GM21381 (cell line): ENCODE results near the gene PARD3B.
"Not testable (repeated sequence)": the region's sequence is repeated elsewhere in the genome, so short reads cannot be mapped to it uniquely, and the experiment has no call there.

Source experiments
- ATAC-seq: cut with Tn5 transposase; IDR thresholded peaks from one replicate; pipeline ENCODE4 v1.9.1; 2021; ENCODE audit warnings: mild to moderate bottlenecking, moderate library complexity; ENCODE audit not compliant: unreplicated experiment

Gene PARD3B

GRCh38 chr2:205473791-205474190 lies 928.5 kb downstream of the PARD3B start:
- ATAC-seq: no peak

DNA sequence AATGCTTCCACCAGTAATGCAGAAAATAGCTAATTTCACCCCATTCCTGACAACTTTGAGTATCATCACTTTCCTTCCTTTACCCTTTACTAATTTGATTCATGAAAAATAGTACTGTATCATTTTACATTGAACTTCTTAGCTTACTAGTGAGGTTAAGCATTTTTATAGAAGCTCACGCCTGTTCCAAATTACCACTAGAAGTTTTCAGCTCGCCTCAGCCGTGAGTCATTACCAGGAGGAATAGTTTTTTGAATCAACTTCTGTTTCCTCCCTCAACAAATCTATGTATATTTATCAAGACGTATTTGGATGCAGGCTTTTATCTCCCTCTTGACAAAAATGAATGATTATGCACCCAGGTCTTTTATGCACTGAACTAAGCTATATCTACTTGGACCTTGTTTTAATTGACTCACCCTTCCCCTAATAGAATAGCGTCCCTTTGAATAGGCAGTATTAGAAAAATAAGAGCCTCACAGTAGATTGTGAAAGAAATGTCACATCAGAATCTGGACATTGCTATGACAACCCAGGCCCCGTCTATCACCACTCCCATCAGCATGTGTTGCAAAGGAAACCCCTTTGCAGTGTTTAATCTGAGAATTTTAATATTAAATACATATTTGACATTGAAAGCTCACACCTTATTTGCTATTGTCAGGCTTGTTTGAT lies 929.6 kb downstream of the PARD3B start:
- no peak for ATAC-seq

DNA sequence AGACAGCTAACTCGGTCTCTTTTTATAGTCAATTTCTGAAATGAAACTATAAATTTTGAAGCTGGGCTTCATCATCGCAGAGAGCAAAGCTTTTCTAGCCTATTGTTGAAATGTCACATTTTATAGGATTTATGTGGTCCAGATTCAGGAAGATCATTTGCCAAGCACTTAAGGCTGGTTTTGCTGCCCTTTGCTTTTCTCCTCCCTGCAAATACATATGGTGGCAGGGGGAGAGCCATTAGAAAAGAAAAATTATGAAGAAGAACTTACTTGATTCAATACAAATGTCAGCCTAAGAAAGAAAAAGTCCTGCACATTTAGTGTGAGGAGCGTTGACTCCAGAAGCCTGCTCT lies 930.1 kb downstream of the PARD3B start:
- ATAC-seq: no peak

- ATAC-seq: no peak
These were observed 931.9 kb downstream of the PARD3B start for GRCh38 chr2:205477016-205477705.

GRCh38 chr2:205481861-205482260 lies 936.6 kb downstream of the PARD3B start:
- ATAC-seq: no peak

GRCh38 chr2:205482399-205483081 lies 937.3 kb downstream of the PARD3B start:
- no peak for ATAC-seq

GRCh38 chr2:205483095-205483494 lies 937.8 kb downstream of the PARD3B start:
- no peak for ATAC-seq

- no peak for ATAC-seq
These were observed 938.9 kb downstream of the PARD3B start for GRCh38 chr2:205484215-205484614.

DNA sequence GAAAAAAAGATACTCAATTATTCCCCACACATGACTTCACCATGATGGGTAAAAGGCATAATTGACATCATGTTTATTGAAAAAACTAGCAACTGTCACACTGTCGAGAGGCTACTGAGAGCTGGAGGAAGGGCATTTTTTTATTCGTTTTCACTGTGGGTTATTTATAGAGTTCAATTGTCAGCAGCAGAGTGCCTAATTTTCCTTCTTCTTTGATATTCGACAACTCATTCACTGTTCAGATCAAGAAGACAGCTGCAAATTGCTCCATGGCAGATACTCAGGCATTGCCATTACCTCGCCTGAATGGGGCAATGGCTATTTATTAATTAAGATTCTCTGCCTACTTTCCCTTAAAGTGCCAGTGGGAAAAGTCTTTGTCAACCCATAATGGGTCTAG lies 939.5 kb downstream of the PARD3B start:
- ATAC-seq: no peak

- not testable (repeated sequence) for ATAC-seq
These were observed 948.3 kb downstream of the PARD3B start for GRCh38 chr2:205493528-205493927.

GRCh38 chr2:205494537-205495235 lies 949.4 kb downstream of the PARD3B start:
- ATAC-seq: no peak

GRCh38 chr2:205495819-205496218 lies 950.5 kb downstream of the PARD3B start:
- ATAC-seq: no peak

DNA sequence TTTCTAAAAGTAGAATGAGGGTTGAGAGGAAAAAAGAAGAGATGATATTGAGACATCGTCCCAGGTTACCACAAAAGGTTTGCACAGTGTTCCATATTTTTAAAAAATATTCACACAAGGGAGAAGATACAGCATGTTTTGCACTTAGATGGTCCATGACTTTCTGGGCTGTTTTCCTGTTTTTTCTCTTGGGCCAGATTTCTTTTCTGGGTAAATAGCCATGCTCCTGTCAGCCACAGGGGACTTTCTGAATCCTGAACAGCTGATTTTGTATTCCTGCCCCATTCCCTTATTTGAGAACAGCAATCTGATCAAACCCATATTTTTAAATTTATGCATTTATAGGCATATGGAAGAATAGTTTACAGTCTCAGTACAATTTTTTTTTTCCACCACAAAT lies 951.1 kb downstream of the PARD3B start:
- ATAC-seq: no peak

GRCh38 chr2:205496772-205497171 lies 951.5 kb downstream of the PARD3B start:
- no peak for ATAC-seq

- ATAC-seq: no peak
These were observed 953.7 kb downstream of the PARD3B start for GRCh38 chr2:205499006-205499405.

- no peak for ATAC-seq
These were observed 954.8 kb downstream of the PARD3B start for GRCh38 chr2:205500065-205500464.

- ATAC-seq: no peak
These were observed 955.7 kb downstream of the PARD3B start for GRCh38 chr2:205500951-205501350.

GRCh38 chr2:205501826-205502225 lies 956.6 kb downstream of the PARD3B start:
- no peak for ATAC-seq

DNA sequence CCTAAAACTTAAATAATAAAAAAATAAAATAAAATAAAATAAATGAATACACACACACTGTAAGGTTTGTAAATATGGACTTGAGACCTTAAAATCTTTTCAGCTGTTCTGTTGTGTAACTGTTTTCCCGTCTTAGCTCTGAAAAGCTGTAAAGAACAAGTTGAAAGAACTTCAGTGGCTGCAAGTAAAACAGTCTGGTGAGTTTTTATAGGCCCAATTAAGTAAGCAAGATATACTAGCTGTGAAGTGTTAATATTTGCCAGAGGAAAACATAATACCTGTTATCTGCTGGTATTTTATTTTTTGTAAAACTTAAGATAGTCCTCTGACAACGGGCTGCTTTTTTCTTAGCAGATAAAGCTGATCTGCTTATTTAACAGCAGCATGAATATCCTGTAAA lies 960.1 kb downstream of the PARD3B start:
- no peak for ATAC-seq

GRCh38 chr2:205509655-205510054 lies 964.4 kb downstream of the PARD3B start:
- ATAC-seq: no peak

- ATAC-seq: no peak
These were observed 965.1 kb downstream of the PARD3B start for GRCh38 chr2:205510345-205510744.

- no peak for ATAC-seq
These were observed 965.9 kb downstream of the PARD3B start for GRCh38 chr2:205511221-205511620.
